ENCODE results near the gene AVEN. TPM values are rescaled to one million over a fixed set of nuclear protein-coding genes. Genes with fewer than 3 reads are reported as not detected.
A peak's percentile ranks its signal among the peaks of the same experiment; 100 is the strongest.

AVEN gene
- total RNA-seq, 1 experiment from 2014 or later = 17.0 TPM

DNA sequence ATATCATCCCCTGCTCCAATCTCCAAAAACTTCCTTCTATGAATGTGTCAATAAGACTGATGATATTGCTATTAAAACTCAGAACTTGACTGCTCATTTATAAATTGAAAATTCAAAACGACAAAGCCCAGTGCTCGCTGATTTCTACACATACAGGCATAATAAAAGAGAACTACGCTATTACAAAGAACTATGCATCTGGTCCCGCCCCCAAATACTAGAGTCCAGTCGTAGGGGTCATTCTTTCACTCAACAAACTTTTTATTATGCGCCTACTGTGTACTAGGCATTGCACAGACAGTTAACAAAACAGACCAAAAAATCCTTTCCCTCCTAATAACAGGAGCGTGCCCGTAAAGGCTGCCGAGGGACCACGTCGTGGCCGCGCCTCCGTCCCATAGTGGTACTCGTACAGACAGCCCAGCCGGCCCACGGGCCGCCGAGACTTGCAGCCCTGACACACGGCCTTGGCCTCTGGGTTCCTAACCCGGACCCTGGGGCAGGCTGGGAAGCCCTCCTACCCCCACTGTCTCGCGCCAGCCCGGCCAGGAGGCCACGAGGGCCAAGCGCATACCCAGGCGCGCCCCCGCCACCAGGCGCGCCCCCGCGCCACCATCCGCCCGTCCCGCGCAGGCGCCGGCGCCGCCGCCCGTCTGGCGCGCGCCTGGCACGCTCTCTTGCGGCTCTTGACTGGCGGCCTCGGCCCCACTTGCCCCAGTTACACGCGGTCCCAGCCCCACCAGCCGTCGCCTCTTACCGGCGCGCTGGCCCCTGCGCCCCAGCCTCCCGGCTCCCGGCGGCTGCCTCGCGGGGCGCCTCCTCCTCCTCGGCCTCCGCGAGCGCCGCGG, 757 bp downstream of the AVEN start:
- no peaks in the 10 kb centered on the region for H3K4me1 ChIP-seq (ENCODE audit: insufficient read depth, low read length, poor library complexity, severe bottlenecking)
- ChIA-PET POLR2A (ENCODE audit: low non-redundant PET) (no interaction called here), CTCF (no interaction called here)
- peak overlapping the region; percentile 71 for H3K27ac ChIP-seq (ENCODE audit: low read depth, low read length, poor library complexity, severe bottlenecking)
- no peaks in the 10 kb centered on the region for H3K27me3 ChIP-seq (replicated peaks; ENCODE audit: insufficient read depth, low read depth, low read length, poor library complexity)
- no peaks in the 10 kb centered on the region for H3K9me3 ChIP-seq (ENCODE audit: low read depth, low read length, poor library complexity, severe bottlenecking)
- peak; percentile 84 for DNase-seq (ENCODE audit: low spot score)
- no peaks in the 10 kb centered on the region for H3K36me3 ChIP-seq (ENCODE audit: insufficient read depth, low read length, poor library complexity, severe bottlenecking)
- no TSS peak for BruUV-seq (replicated peaks)
- no peak for TF ChIP-seq EZH2 (IDR thresholded peaks at IDR 0.05; ENCODE audit: borderline replicate concordance, low read depth, low read length, poor library complexity, severe bottlenecking)
- TF ChIP-seq, protein P1, sequence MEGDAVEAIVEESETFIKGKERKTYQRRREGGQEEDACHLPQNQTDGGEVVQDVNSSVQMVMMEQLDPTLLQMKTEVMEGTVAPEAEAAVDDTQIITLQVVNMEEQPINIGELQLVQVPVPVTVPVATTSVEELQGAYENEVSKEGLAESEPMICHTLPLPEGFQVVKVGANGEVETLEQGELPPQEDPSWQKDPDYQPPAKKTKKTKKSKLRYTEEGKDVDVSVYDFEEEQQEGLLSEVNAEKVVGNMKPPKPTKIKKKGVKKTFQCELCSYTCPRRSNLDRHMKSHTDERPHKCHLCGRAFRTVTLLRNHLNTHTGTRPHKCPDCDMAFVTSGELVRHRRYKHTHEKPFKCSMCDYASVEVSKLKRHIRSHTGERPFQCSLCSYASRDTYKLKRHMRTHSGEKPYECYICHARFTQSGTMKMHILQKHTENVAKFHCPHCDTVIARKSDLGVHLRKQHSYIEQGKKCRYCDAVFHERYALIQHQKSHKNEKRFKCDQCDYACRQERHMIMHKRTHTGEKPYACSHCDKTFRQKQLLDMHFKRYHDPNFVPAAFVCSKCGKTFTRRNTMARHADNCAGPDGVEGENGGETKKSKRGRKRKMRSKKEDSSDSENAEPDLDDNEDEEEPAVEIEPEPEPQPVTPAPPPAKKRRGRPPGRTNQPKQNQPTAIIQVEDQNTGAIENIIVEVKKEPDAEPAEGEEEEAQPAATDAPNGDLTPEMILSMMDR (conservative IDR thresholded peaks at IDR 0.05; ENCODE audit: low read depth, low read length) = no peak
- intact Hi-C loops (cut with micrococcal nuclease; ENCODE audit: unreplicated experiment) = no loop called here
- peak overlapping the region; percentile 67 for H3K4me3 ChIP-seq (ENCODE audit: low read depth, low read length, poor library complexity, severe bottlenecking)

DNA sequence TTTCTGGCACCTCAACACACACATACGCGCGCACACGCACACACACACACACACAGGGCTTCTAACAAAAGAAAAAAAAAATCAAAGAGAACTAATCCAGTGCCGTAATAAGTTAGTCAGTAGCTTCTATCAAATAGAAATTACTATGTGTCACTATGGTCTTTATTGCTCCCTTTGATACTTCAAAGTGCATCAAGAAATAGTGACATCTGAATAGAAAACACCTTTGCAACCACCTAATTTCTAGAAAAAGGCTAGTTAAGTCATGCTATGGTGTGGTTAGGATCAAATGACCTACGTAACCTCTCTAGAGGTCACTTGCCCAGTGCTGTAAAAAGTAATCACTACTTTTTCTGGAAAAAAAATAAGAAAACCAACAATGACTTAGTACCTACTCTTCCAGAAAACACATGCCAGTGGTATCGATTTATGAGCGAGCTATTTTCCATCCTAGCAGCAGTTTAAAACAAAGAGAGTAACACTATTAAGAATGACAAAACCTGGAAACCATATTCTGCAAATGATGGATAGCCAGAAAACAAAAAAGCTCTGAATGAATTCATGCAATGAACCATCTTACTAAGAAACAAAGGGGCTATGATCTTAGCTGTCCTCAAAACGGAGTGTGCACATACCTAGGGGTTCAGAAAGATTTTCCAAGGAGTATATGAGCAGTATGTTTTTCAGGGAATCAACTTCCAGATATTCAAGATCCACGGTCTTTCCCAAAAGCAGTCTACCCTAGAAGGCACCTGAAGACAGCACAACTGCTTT, 6.8 kb downstream of the AVEN start:
- no peaks in the 10 kb centered on the region for H3K27me3 ChIP-seq (replicated peaks; ENCODE audit: insufficient read depth, low read depth, low read length, poor library complexity)
- intact Hi-C loops (cut with micrococcal nuclease; ENCODE audit: unreplicated experiment) = no loop called here
- H3K9me3 ChIP-seq (ENCODE audit: low read depth, low read length, poor library complexity, severe bottlenecking) = no peaks in the 10 kb centered on the region
- H3K27ac ChIP-seq (ENCODE audit: low read depth, low read length, poor library complexity, severe bottlenecking) = no peak overlapping the region
- POLR2A ChIA-PET (ENCODE audit: low non-redundant PET) = no interaction called here
- DNase-seq (ENCODE audit: low spot score) = no peak
- CTCF ChIA-PET = no interaction called here
- no peak overlapping the region for H3K4me3 ChIP-seq (ENCODE audit: low read depth, low read length, poor library complexity, severe bottlenecking)
- TF ChIP-seq, protein P1 (conservative IDR thresholded peaks at IDR 0.05; ENCODE audit: low read depth, low read length) = no peak
- TF ChIP-seq EZH2 (IDR thresholded peaks at IDR 0.05; ENCODE audit: borderline replicate concordance, low read depth, low read length, poor library complexity, severe bottlenecking) = no peak
- BruUV-seq (replicated peaks) = no TSS peak
- H3K4me1 ChIP-seq (ENCODE audit: insufficient read depth, low read length, poor library complexity, severe bottlenecking) = no peaks in the 10 kb centered on the region
- H3K36me3 ChIP-seq (ENCODE audit: insufficient read depth, low read length, poor library complexity, severe bottlenecking) = no peaks in the 10 kb centered on the region

DNA sequence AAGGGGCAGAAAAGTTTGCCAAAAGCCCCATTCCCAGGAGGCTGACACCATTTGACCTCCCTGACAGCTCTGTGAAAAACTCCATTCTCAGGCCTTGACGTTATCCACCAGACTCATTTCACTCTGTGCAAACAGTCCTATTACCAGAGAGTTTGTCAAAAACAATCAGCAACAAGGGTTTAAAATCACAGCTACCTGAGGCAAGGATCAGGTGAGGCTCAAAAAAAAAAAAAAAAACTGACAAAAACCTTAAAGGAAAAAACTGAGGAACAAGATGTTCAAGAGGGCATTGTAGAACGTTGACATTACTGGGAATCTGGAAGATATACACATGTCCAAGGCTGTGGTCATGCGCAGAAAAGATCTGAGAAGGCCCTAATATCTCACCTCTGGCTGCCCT, 11.4 kb downstream of the AVEN start:
- POLR2A ChIA-PET (ENCODE audit: low non-redundant PET) = no interaction called here
- Histone ChIP-seq H3K27me3 (replicated peaks; ENCODE audit: insufficient read depth, low read depth, low read length, poor library complexity) (no peaks in the 10 kb centered on the region), H3K9me3 (ENCODE audit: low read depth, low read length, poor library complexity, severe bottlenecking) (no peaks in the 10 kb centered on the region), H3K4me3 (ENCODE audit: low read depth, low read length, poor library complexity, severe bottlenecking) (no peak overlapping the region), H3K27ac (ENCODE audit: low read depth, low read length, poor library complexity, severe bottlenecking) (no peak overlapping the region), H3K4me1 (ENCODE audit: insufficient read depth, low read length, poor library complexity, severe bottlenecking) (no peaks in the 10 kb centered on the region), H3K36me3 (ENCODE audit: insufficient read depth, low read length, poor library complexity, severe bottlenecking) (no peaks in the 10 kb centered on the region)
- CTCF ChIA-PET = interaction anchor here (0.7 kb wide), 1 partner anchor 34 kb away, joined by 8 read pairs; no protein-coding TSS in a partner anchor
- BruUV-seq (replicated peaks) = no TSS peak
- no peak for TF ChIP-seq EZH2 (IDR thresholded peaks at IDR 0.05; ENCODE audit: borderline replicate concordance, low read depth, low read length, poor library complexity, severe bottlenecking)
- TF ChIP-seq, protein P1 (conservative IDR thresholded peaks at IDR 0.05; ENCODE audit: low read depth, low read length) = no peak
- intact Hi-C loops (cut with micrococcal nuclease; ENCODE audit: unreplicated experiment) = no loop called here
- no peak for DNase-seq (ENCODE audit: low spot score)
